Testis (tissue), 3 donors: ENCODE measurements around the gene PCP4L1. TPM values are rescaled to one million over a fixed set of nuclear protein-coding genes. Genes with fewer than 3 reads are reported as not detected.

Source experiments
- DNase-seq: peaks from one replicate; pipeline ENCODE4 v3.0.0-alpha.2; 2019
- H3K27ac ChIP-seq, 2 donors: fragments of 200-600 bp; sonication (generic); one replicate each; pipeline ENCODE4 v1.5.1; 2019
- H3K27me3 ChIP-seq: fragments of 200-600 bp; sonication (generic); one replicate; pipeline ENCODE4 v1.5.1; 2019
- H3K36me3 ChIP-seq: fragments of 200-600 bp; sonication (generic); one replicate; pipeline ENCODE4 v1.5.1; 2017; ENCODE audit warnings: low read depth; ENCODE audit errors: missing control alignments
- H3K4me1 ChIP-seq: fragments of 200-600 bp; sonication (generic); one replicate; pipeline ENCODE4 v1.5.1; 2019
- H3K4me3 ChIP-seq, 2 donors: fragments of 200-600 bp; sonication (generic); one replicate each; pipeline ENCODE4 v1.5.1; 2017 to 2019
- H3K9me3 ChIP-seq: fragments of 200-600 bp; sonication (generic); one replicate; pipeline ENCODE4 v1.5.1; 2017
- CTCF ChIP-seq, 3 experiments: fragments of 450-650 bp in 2 of 3; fragments of 200-600 bp in 1 of 3; sonication (generic) in 1 of 3; IDR thresholded peaks; one replicate each; pipeline ENCODE4 v1.5.1; 2016 to 2019; ENCODE audit warnings: antibody characterized with exemption in 3 of 3, mild to moderate bottlenecking in 2 of 3, moderate library complexity in 1 of 3
- POLR2A ChIP-seq: fragments of 450-650 bp; IDR thresholded peaks from one replicate; pipeline ENCODE4 v1.6.1; 2017; ENCODE audit warnings: antibody characterized with exemption, mild to moderate bottlenecking, moderate library complexity
- WGBS, 2 donors: methylation state at CpG; one replicate each; pipeline ENCODE4 v1.1.5; 2018; 5-methylcytosine and 5-hydroxymethylcytosine counted together
- intact Hi-C: fragments of 100-400 bp; cut with DNase I; formaldehyde crosslinking; loops from one replicate; pipeline ENCODE4 v1.15.1; 2023; ENCODE audit warnings: low total_unique reads
- polyA plus RNA-seq: library from polyadenylated mRNA; stranded (reverse); fragments of 350-450 nt; fragmentation: Illumina TruSeq; extraction: RNeasy Lipid Tissue Mini Kit (QIAGEN cat#74804); gene quantifications from one replicate; pipeline ENCODE4 v1.2.3, GENCODE V29; 2014; ENCODE audit warnings: low read depth, low replicate concordance; ENCODE audit not compliant: insufficient read depth
- total RNA-seq, 2 donors: library from RNA; depleted of rRNA; stranded (reverse); fragments of >200 nt; gene quantifications; one replicate each; pipeline ENCODE4 v1.2.3, GENCODE V29; 2016

The PCP4L1 gene
- total and polyA plus RNA-seq, 3 donors from 2014 or later: 0.79 to 4.3 (median 3.0) TPM

GRCh38 chr1:161282991-161283390, 24.4 kb downstream of the PCP4L1 start:
- TF ChIP-seq CTCF (IDR thresholded peaks at IDR 0.05): no peak
- TF ChIP-seq POLR2A: no peak
- intact Hi-C loops: no loop called here

GRCh38 chr1:161285113-161285512, 26.6 kb downstream of the PCP4L1 start:
- no peaks in the 10 kb centered on the region for H3K27me3 ChIP-seq
- WGBS, 2 donors: 89 to 94% methylated on average over 2 of the region's 2 CpGs

More at GRCh38 chr1:161282991-161283390, 24.4 kb downstream of the PCP4L1 start:
- DNase-seq: no peak
- no peaks in the 10 kb centered on the region for H3K27me3 ChIP-seq
- no peaks in the 10 kb centered on the region for H3K4me1 ChIP-seq
- H3K27ac ChIP-seq: no peak overlapping the region
- H3K4me3 ChIP-seq: no peak overlapping the region
- WGBS, 2 donors: 94 to 100% methylated on average over 1 of the region's 1 CpG
- H3K36me3 ChIP-seq: no peaks in the 10 kb centered on the region
- H3K9me3 ChIP-seq: no peaks in the 10 kb centered on the region

GRCh38 chr1:161285521-161285920, 27.0 kb downstream of the PCP4L1 start:
- Histone ChIP-seq H3K27ac (no peak overlapping the region), H3K27me3 (no peaks in the 10 kb centered on the region), H3K4me1 (no peaks in the 10 kb centered on the region), H3K9me3 (no peaks in the 10 kb centered on the region), H3K36me3 (no peaks in the 10 kb centered on the region), H3K4me3 (no peak overlapping the region)
- WGBS, 2 donors: 68 to 71% methylated on average over 5 of the region's 5 CpGs
- intact Hi-C loops: no loop called here
- no peak for DNase-seq
- TF ChIP-seq POLR2A (no peak), CTCF (IDR thresholded peaks at IDR 0.05) (no peak)

More at GRCh38 chr1:161285113-161285512, 26.6 kb downstream of the PCP4L1 start:
- intact Hi-C loops: no loop called here
- TF ChIP-seq CTCF (IDR thresholded peaks at IDR 0.05) (no peak), POLR2A (no peak)
- H3K9me3 ChIP-seq: no peaks in the 10 kb centered on the region
- no peak for DNase-seq
- H3K36me3 ChIP-seq: no peaks in the 10 kb centered on the region
- H3K4me3 ChIP-seq: no peak overlapping the region
- H3K4me1 ChIP-seq: no peaks in the 10 kb centered on the region
- H3K27ac ChIP-seq: no peak overlapping the region

- Histone ChIP-seq H3K9me3 (no peaks in the 10 kb centered on the region), H3K27me3 (no peaks in the 10 kb centered on the region), H3K4me1 (no peaks in the 10 kb centered on the region), H3K4me3 (no peak overlapping the region), H3K36me3 (no peaks in the 10 kb centered on the region), H3K27ac (no peak overlapping the region)
- no peak for TF ChIP-seq POLR2A
- no peak for TF ChIP-seq CTCF (IDR thresholded peaks at IDR 0.05)
- DNase-seq: no peak
- intact Hi-C loops: no loop called here
- 92 to 95% methylated on average over 3 of the region's 3 CpGs for WGBS, 2 donors
These were observed 29.0 kb downstream of the PCP4L1 start for GRCh38 chr1:161287482-161288054.

GRCh38 chr1:161290779-161291178, 32.2 kb downstream of the PCP4L1 start:
- 69 to 88% methylated on average over 1 of the region's 1 CpG for WGBS, 2 donors
- Histone ChIP-seq H3K9me3 (no peaks in the 10 kb centered on the region), H3K4me3 (no peak overlapping the region), H3K4me1 (no peaks in the 10 kb centered on the region), H3K36me3 (no peaks in the 10 kb centered on the region), H3K27me3 (no peaks in the 10 kb centered on the region), H3K27ac (no peak overlapping the region)
- intact Hi-C loops: no loop called here
- TF ChIP-seq POLR2A: no peak
- no peak for TF ChIP-seq CTCF (IDR thresholded peaks at IDR 0.05)
- no peak for DNase-seq
